ENCODE results near the gene ATN1.

ATN1 gene

DNA sequence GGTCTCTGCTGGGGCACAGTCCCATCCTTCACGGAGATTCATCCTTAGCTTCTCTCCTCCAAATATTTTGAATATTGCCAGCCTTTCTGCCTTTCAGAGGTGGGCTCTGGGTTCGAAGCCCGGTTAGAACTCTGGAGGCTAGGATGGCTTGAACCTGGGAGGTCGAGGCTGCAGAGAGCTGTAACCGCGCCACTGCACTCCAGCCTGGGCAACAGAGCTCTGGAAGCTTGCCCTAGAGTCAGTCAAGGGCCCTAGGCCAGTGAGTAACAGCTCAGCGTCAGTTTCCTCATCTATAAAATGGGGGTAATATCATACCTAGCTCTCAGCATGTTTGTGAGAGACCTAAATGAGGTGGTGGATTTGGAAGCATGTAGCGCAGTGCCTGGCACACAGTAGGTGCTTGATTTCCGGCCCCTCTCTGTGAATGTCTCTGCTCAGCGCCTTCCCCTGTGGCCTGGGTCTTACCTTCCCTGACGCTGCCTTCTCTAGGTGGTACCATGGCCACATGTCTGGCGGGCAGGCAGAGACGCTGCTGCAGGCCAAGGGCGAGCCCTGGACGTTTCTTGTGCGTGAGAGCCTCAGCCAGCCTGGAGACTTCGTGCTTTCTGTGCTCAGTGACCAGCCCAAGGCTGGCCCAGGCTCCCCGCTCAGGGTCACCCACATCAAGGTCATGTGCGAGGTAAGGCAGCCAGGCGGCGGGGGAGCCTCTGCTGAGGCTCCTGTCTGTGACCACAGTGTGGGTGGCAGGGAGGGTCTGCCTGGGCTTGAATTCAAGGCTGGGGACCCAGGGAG is 26.8 kb downstream of the ATN1 start:
- no peaks in the 10 kb centered on the region for H3K9me3 ChIP-seq (ENCODE audit: insufficient read depth, low read length, severe bottlenecking)
- H3K27me3 ChIP-seq (ENCODE audit: insufficient read depth, low read length, poor library complexity) = no peaks in the 10 kb centered on the region
- no peaks in the 10 kb centered on the region for H3K36me3 ChIP-seq (ENCODE audit: insufficient read depth, low read length)
- peak overlapping the region; percentile 76 for H3K27ac ChIP-seq (ENCODE audit: low read length)
- H3K4me1 ChIP-seq (ENCODE audit: insufficient read depth, low read length) = peaks cover 54% of the 10 kb centered on the region
- peak overlapping the region in 1 of 2 experiments; percentile 28; a peak in 1 of 4 replicates for H3K4me3 ChIP-seq (ENCODE audit: low read depth in 1 of 2, low read length in 2 of 2)
- H3K79me2 ChIP-seq (ENCODE audit: insufficient read depth, low read length) = no peaks in the 10 kb centered on the region
- peak overlapping the region; percentile 24; the same call in 1 of the 2 replicates for H2AFZ ChIP-seq (ENCODE audit: low read depth, low read length)
- H4K20me1 ChIP-seq (ENCODE audit: insufficient read depth, low read length) = no peaks in the 10 kb centered on the region
- TF ChIP-seq EZH2 (IDR thresholded peaks at IDR 0.05; ENCODE audit: borderline replicate concordance, low read depth, low read length, severe bottlenecking) = no peak
- TF ChIP-seq, protein P1, sequence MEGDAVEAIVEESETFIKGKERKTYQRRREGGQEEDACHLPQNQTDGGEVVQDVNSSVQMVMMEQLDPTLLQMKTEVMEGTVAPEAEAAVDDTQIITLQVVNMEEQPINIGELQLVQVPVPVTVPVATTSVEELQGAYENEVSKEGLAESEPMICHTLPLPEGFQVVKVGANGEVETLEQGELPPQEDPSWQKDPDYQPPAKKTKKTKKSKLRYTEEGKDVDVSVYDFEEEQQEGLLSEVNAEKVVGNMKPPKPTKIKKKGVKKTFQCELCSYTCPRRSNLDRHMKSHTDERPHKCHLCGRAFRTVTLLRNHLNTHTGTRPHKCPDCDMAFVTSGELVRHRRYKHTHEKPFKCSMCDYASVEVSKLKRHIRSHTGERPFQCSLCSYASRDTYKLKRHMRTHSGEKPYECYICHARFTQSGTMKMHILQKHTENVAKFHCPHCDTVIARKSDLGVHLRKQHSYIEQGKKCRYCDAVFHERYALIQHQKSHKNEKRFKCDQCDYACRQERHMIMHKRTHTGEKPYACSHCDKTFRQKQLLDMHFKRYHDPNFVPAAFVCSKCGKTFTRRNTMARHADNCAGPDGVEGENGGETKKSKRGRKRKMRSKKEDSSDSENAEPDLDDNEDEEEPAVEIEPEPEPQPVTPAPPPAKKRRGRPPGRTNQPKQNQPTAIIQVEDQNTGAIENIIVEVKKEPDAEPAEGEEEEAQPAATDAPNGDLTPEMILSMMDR (IDR thresholded peaks at IDR 0.05; ENCODE audit: borderline replicate concordance, extremely low read depth, low read length, poor library complexity, severe bottlenecking) = no peak
- ATAC-seq (ENCODE audit: insufficient read depth, low read depth) (no peak), DNase-seq (no peak)
- peak overlapping the region; percentile 50 for H3K4me2 ChIP-seq (ENCODE audit: insufficient read depth, low read length)
- H3K9ac ChIP-seq (ENCODE audit: low read depth, low read length) = peak overlapping the region; percentile 31

DNA sequence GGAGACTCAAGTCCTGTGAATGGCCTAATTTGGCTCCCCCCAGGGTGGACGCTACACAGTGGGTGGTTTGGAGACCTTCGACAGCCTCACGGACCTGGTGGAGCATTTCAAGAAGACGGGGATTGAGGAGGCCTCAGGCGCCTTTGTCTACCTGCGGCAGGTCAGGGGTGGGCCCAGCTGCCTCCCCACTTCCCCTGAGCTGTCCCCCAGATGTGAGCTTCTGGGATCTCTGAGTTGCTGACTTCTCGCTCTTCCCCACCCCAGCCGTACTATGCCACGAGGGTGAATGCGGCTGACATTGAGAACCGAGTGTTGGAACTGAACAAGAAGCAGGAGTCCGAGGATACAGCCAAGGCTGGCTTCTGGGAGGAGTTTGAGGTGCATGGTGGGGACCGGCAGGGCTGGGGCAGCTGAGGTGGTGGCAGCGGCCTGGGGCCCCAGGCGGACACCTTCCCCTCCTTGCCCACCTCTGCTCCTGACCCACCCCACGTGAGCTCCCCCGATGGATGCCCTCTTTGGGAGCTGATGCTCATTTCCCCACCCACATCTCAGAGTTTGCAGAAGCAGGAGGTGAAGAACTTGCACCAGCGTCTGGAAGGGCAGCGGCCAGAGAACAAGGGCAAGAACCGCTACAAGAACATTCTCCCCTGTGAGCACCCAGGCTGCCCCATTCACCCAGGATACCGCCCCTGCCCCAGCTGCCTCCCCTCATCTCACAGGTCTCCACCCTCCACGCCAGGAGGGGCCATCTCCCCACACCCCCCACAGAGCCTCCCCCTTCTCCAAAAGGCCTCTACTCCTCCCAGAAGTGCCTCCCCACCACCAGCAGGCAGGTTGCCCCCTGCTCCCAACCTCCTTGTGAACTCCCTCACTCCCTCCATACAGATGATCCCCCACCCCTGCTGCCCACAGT is 27.6 kb downstream of the ATN1 start:
- no peak for ATAC-seq (ENCODE audit: insufficient read depth, low read depth)
- H3K4me3 ChIP-seq (ENCODE audit: low read depth in 1 of 2, low read length in 2 of 2) = no peak overlapping the region
- H3K9ac ChIP-seq (ENCODE audit: low read depth, low read length) = no peak overlapping the region
- H3K4me1 ChIP-seq (ENCODE audit: insufficient read depth, low read length) = peaks cover 57% of the 10 kb centered on the region
- no peaks in the 10 kb centered on the region for H3K79me2 ChIP-seq (ENCODE audit: insufficient read depth, low read length)
- H4K20me1 ChIP-seq (ENCODE audit: insufficient read depth, low read length) = no peaks in the 10 kb centered on the region
- H2AFZ ChIP-seq (ENCODE audit: low read depth, low read length) = no peak overlapping the region
- no peak overlapping the region for H3K4me2 ChIP-seq (ENCODE audit: insufficient read depth, low read length)
- no peaks in the 10 kb centered on the region for H3K9me3 ChIP-seq (ENCODE audit: insufficient read depth, low read length, severe bottlenecking)
- no peak for DNase-seq
- no peaks in the 10 kb centered on the region for H3K27me3 ChIP-seq (ENCODE audit: insufficient read depth, low read length, poor library complexity)
- no peaks in the 10 kb centered on the region for H3K36me3 ChIP-seq (ENCODE audit: insufficient read depth, low read length)
- TF ChIP-seq, protein P1 (IDR thresholded peaks at IDR 0.05; ENCODE audit: borderline replicate concordance, extremely low read depth, low read length, poor library complexity, severe bottlenecking) = no peak
- no peak for TF ChIP-seq EZH2 (IDR thresholded peaks at IDR 0.05; ENCODE audit: borderline replicate concordance, low read depth, low read length, severe bottlenecking)
- H3K27ac ChIP-seq (ENCODE audit: low read length) = no peak overlapping the region

DNA sequence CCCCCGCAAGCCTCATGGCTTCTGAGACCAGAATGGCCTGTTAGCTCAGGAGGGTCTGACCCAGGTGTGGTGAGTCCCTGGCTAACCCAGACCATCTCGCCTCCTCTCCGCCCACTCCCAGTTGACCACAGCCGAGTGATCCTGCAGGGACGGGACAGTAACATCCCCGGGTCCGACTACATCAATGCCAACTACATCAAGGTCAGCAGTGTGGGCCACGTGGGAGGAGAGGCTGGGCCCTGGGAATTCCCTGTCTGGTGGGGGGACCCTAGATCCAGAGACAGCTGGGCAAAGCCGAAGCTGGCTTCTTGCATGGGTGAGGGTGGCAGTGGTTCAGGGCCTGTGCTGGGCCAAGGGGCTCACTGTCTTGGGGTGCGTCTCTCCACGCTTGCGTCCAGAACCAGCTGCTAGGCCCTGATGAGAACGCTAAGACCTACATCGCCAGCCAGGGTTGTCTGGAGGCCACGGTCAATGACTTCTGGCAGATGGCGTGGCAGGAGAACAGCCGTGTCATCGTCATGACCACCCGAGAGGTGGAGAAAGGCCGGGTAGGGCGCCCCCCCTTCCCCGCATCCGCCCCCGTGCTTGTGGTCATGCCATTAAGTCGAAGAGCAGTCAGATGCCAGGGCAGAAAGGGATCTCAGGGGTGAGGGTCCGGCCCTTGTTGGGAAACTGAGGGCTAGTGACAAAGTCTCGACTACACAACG is 28.4 kb downstream of the ATN1 start:
- Histone ChIP-seq H3K27me3 (ENCODE audit: insufficient read depth, low read length, poor library complexity) (no peaks in the 10 kb centered on the region), H3K4me1 (ENCODE audit: insufficient read depth, low read length) (peaks cover 51% of the 10 kb centered on the region), H3K36me3 (ENCODE audit: insufficient read depth, low read length) (no peaks in the 10 kb centered on the region), H3K27ac (ENCODE audit: low read length) (no peak overlapping the region), H2AFZ (ENCODE audit: low read depth, low read length) (no peak overlapping the region), H3K4me2 (ENCODE audit: insufficient read depth, low read length) (no peak overlapping the region), H3K9me3 (ENCODE audit: insufficient read depth, low read length, severe bottlenecking) (no peaks in the 10 kb centered on the region), H3K4me3 (ENCODE audit: low read depth in 1 of 2, low read length in 2 of 2) (no peak overlapping the region), H3K9ac (ENCODE audit: low read depth, low read length) (no peak overlapping the region), H3K79me2 (ENCODE audit: insufficient read depth, low read length) (no peaks in the 10 kb centered on the region), H4K20me1 (ENCODE audit: insufficient read depth, low read length) (no peaks in the 10 kb centered on the region)
- no peak for DNase-seq
- ATAC-seq (ENCODE audit: insufficient read depth, low read depth) = no peak
- TF ChIP-seq, protein P1 (IDR thresholded peaks at IDR 0.05; ENCODE audit: borderline replicate concordance, extremely low read depth, low read length, poor library complexity, severe bottlenecking) = no peak
- TF ChIP-seq EZH2 (IDR thresholded peaks at IDR 0.05; ENCODE audit: borderline replicate concordance, low read depth, low read length, severe bottlenecking) = no peak

Measured in DND-41 (cell line).